Measurements from ENCODE around the gene SLC12A4. TPM values are rescaled to one million over a fixed set of nuclear protein-coding genes. Genes with fewer than 3 reads are reported as not detected.

Gene SLC12A4
- total and polyA plus RNA-seq, 9 donors: 27.7 to 85.6 (median 48.7) TPM

- 84 to 93% (median 88%) methylated on average over 3 of the region's 3 CpGs for WGBS, 3 donors
- no peak overlapping the region for H3K27ac ChIP-seq
- H3K27me3 ChIP-seq: no peaks in the 10 kb centered on the region
- no peaks in the 10 kb centered on the region for H3K36me3 ChIP-seq
- peaks cover 2% of the 10 kb centered on the region for H3K4me1 ChIP-seq (ENCODE audit: insufficient read depth)
- intact Hi-C loops (cut with DNase I): no loop called here
- no peak overlapping the region for H3K4me3 ChIP-seq
- no peaks in the 10 kb centered on the region for H3K9me3 ChIP-seq
- no peak for DNase-seq
- TF ChIP-seq POLR2A (IDR thresholded peaks at IDR 0.05) (no peak), EP300 (IDR thresholded peaks at IDR 0.05) (no peak)
- TF ChIP-seq, protein P1, sequence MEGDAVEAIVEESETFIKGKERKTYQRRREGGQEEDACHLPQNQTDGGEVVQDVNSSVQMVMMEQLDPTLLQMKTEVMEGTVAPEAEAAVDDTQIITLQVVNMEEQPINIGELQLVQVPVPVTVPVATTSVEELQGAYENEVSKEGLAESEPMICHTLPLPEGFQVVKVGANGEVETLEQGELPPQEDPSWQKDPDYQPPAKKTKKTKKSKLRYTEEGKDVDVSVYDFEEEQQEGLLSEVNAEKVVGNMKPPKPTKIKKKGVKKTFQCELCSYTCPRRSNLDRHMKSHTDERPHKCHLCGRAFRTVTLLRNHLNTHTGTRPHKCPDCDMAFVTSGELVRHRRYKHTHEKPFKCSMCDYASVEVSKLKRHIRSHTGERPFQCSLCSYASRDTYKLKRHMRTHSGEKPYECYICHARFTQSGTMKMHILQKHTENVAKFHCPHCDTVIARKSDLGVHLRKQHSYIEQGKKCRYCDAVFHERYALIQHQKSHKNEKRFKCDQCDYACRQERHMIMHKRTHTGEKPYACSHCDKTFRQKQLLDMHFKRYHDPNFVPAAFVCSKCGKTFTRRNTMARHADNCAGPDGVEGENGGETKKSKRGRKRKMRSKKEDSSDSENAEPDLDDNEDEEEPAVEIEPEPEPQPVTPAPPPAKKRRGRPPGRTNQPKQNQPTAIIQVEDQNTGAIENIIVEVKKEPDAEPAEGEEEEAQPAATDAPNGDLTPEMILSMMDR (IDR thresholded peaks at IDR 0.05): no peak
These were observed 20.2 kb upstream of the SLC12A4 start for GRCh38 chr16:67988675-67989074.

DNA sequence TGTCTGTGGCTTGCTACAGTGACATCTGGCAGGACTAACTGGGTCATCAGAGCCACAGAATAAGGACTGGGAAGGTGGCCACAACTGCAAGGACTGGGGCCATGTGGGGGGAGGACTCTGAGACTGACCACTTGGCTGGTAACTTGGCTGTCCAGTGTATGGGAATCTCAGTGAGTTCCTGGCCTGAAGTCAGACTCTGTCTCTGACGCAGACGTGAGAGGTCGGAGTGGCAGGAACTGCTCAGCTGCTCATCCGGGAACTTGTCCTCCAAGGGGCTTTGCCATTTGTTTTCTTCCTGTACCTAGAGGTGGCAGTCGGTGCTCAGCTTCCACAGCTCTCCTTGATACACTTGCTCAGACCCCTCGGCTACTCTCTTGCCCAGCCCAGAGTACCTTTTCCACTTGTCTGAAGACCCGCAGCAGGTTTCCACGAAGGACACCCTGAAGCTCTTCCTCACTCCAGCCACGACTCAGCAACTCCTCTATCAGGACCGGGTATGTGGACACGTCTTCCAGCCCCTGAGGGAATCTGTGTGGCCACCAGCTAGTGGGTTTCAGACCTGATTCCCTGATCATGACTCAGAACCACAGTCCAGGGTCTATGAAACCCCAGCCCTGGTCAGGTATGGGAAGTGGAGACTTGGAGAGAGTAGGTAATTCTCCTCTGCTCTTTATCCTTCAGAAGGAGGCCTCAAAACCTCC lies 19.2 kb upstream of the SLC12A4 start:
- Histone ChIP-seq H3K4me1 (ENCODE audit: insufficient read depth) (no peaks in the 10 kb centered on the region), H3K27me3 (no peaks in the 10 kb centered on the region), H3K36me3 (no peaks in the 10 kb centered on the region), H3K27ac (no peak overlapping the region), H3K9me3 (no peaks in the 10 kb centered on the region), H3K4me3 (no peak overlapping the region)
- no peak for TF ChIP-seq POLR2A (IDR thresholded peaks at IDR 0.05)
- TF ChIP-seq, protein P1 (IDR thresholded peaks at IDR 0.05): no peak
- no peak for TF ChIP-seq EP300 (IDR thresholded peaks at IDR 0.05)
- WGBS, 3 donors: 55 to 61% (median 58%) methylated on average over 11 of the region's 11 CpGs
- DNase-seq: no peak
- intact Hi-C loops (cut with DNase I): no loop called here

DNA sequence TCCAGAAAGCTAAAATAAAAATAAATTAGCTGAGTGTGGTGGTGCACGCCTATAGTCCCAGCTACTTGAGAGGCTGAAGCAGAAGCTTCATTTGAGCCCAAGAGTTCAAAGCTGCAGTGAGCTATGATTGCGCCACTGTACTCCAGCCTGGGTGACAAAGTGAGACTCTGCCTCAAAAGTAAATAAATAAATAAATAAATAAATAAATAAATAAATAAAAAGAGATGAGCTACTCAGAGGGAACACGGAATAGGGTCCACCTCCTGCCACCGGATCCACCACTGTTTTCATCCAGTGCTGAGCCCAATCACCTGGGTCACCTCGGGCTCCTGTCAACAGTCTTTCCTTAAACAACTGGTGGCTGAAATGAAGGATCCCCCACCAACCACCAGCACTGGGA lies 18.5 kb upstream of the SLC12A4 start:
- 85 to 89% (median 87%) methylated on average over 5 of the region's 5 CpGs for WGBS, 3 donors
- intact Hi-C loops (cut with DNase I): no loop called here
- Histone ChIP-seq H3K36me3 (no peaks in the 10 kb centered on the region), H3K27ac (no peak overlapping the region), H3K27me3 (no peaks in the 10 kb centered on the region), H3K4me3 (no peak overlapping the region), H3K4me1 (ENCODE audit: insufficient read depth) (no peaks in the 10 kb centered on the region), H3K9me3 (no peaks in the 10 kb centered on the region)
- DNase-seq: no peak
- TF ChIP-seq POLR2A (IDR thresholded peaks at IDR 0.05) (no peak), EP300 (IDR thresholded peaks at IDR 0.05) (no peak)
- TF ChIP-seq, protein P1 (IDR thresholded peaks at IDR 0.05): no peak

DNA sequence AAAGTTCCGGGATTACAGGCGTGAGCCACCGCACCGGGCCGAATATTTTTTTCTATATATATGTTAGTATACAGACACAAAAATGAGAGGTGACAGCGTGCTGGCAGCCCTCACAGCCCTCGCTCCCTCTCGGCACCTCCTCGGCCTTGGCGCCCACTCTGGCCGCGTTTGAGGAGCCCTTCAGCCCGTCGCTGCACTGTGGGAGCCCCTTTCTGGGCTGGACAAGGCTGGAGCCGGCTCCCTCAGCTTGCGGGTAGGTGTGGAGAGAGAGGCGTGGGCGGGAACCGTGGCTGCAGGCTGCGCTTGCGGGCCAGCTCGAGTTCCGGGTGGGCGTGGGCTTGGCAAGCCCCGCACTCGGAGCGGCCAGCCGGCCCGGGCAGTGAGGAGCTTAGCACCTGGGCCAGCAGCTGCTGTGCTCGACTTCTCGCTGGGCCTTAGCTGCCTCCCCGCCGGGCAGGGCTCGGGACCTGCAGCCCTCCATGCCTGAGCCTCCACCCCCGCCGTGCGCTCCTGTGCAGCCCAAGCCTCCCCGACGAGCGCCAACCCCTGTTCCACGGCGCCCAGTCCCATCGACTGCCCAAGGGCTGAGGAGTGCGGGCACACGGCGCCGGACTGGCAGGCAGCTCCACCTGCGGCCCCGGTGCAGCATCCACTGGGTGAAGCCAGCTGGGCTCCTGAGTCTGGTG lies 13.7 kb upstream of the SLC12A4 start:
- Histone ChIP-seq H3K4me1 (ENCODE audit: insufficient read depth) (no peaks in the 10 kb centered on the region), H3K36me3 (no peaks in the 10 kb centered on the region), H3K27ac (no peak overlapping the region), H3K27me3 (no peaks in the 10 kb centered on the region), H3K9me3 (no peaks in the 10 kb centered on the region), H3K4me3 (no peak overlapping the region)
- DNase-seq: no peak
- TF ChIP-seq POLR2A (IDR thresholded peaks at IDR 0.05): no peak
- 91 to 93% (median 93%) methylated on average over 43 to 49 of the region's 49 CpGs for WGBS, 3 donors
- intact Hi-C loops (cut with DNase I): no loop called here
